Measurements from ENCODE around the gene ASB15.

- TF ChIP-seq PRDM10 (tag by site-specific recombination; IDR thresholded peaks at IDR 0.05), result no peak
- no peak for TF ChIP-seq ZNF132 (tag by site-specific recombination; IDR thresholded peaks at IDR 0.05; ENCODE audit: borderline replicate concordance)
- no peak for TF ChIP-seq ZNF677 (tag by site-specific recombination; IDR thresholded peaks at IDR 0.05)
- TF ChIP-seq CTCF (tag by site-specific recombination; IDR thresholded peaks at IDR 0.05), result no peak
- TF ChIP-seq, protein P1, sequence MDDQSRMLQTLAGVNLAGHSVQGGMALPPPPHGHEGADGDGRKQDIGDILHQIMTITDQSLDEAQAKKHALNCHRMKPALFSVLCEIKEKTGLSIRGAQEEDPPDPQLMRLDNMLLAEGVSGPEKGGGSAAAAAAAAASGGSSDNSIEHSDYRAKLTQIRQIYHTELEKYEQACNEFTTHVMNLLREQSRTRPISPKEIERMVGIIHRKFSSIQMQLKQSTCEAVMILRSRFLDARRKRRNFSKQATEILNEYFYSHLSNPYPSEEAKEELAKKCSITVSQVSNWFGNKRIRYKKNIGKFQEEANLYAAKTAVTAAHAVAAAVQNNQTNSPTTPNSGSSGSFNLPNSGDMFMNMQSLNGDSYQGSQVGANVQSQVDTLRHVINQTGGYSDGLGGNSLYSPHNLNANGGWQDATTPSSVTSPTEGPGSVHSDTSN (CRISPR knock-in tag; IDR thresholded peaks at IDR 0.05), result no peak
- TF ChIP-seq YY1 (tag by site-specific recombination; IDR thresholded peaks at IDR 0.05), result no peak
- no peak for TF ChIP-seq MYNN (tag by site-specific recombination; IDR thresholded peaks at IDR 0.05; ENCODE audit: borderline replicate concordance)
- TF ChIP-seq SCRT1 (tag by site-specific recombination; IDR thresholded peaks at IDR 0.05; ENCODE audit: borderline replicate concordance), result no peak
- TF ChIP-seq TSHZ1 (tag by site-specific recombination; IDR thresholded peaks at IDR 0.05; ENCODE audit: borderline replicate concordance), result no peak
- TF ChIP-seq ZNF24 (tag by site-specific recombination; IDR thresholded peaks at IDR 0.05), result no peak
Measured at GRCh38 chr7:123629281-123629680, 27.7 kb downstream of the ASB15 start.

All from HEK293 (cell line).